Choroid plexus epithelial cell (primary cell): ENCODE measurements around the gene TRAF6.
"Not testable (repeated sequence)": the region's sequence is repeated elsewhere in the genome, so short reads cannot be mapped to it uniquely, and the experiment has no call there.

Source experiments
- DNase-seq: peaks from one replicate; pipeline ENCODE4 v3.0.0-alpha.2; 2010; ENCODE audit warnings: low read depth
- H3K4me3 ChIP-seq: 2 replicates; pipeline ENCODE4 v1.5.1; 2011; ENCODE audit warnings: low read depth, mild to moderate bottlenecking, control low read depth, low read length, moderate library complexity
- CTCF ChIP-seq: conservative IDR thresholded peaks from 2 replicates; pipeline ENCODE4 v1.5.1; 2011; ENCODE audit warnings: low read depth, mild to moderate bottlenecking, control low read depth, inconsistent platforms, low read length, moderate library complexity

The TRAF6 gene

GRCh38 chr11:36534276-36534840 lies 24.3 kb upstream of the TRAF6 start:
- H3K4me3 ChIP-seq, result no peak overlapping the region
- DNase-seq, result no peak
- TF ChIP-seq CTCF, result no peak

GRCh38 chr11:36532941-36533601 lies 23.0 kb upstream of the TRAF6 start:
- no peak for TF ChIP-seq CTCF
- H3K4me3 ChIP-seq, result no peak overlapping the region
- peak; percentile 68 for DNase-seq

- TF ChIP-seq CTCF, result no peak
- no peak overlapping the region for H3K4me3 ChIP-seq
- DNase-seq, result no peak
Observed at GRCh38 chr11:36530840-36531239, 20.8 kb upstream of the TRAF6 start.

GRCh38 chr11:36513965-36514364 lies 3.9 kb upstream of the TRAF6 start:
- DNase-seq, result peak; percentile 4
- H3K4me3 ChIP-seq, result no peak overlapping the region
- TF ChIP-seq CTCF, result no peak

GRCh38 chr11:36512016-36512415 lies 1.9 kb upstream of the TRAF6 start:
- H3K4me3 ChIP-seq, result no peak overlapping the region
- DNase-seq, result peak; percentile 33
- TF ChIP-seq CTCF, result no peak

- DNase-seq, H3K4me3 ChIP-seq: not testable (repeated sequence)
Observed at GRCh38 chr11:36511062-36511461, 990 bp upstream of the TRAF6 start.

- H3K4me3 ChIP-seq, result peak overlapping the region; percentile 80
- peak; percentile 39 for DNase-seq
- no peak for TF ChIP-seq CTCF
Observed at GRCh38 chr11:36510594-36510942, 496 bp upstream of the TRAF6 start.
